Smooth muscle cell of the brain vasculature (primary cell): ENCODE measurements around the gene GALNT18.

ENCODE experiments used
- DNase-seq: peaks from one replicate; pipeline ENCODE4 v3.0.0-alpha.2; 2012; ENCODE audit warnings: low read depth, low spot score

GALNT18 gene

DNA sequence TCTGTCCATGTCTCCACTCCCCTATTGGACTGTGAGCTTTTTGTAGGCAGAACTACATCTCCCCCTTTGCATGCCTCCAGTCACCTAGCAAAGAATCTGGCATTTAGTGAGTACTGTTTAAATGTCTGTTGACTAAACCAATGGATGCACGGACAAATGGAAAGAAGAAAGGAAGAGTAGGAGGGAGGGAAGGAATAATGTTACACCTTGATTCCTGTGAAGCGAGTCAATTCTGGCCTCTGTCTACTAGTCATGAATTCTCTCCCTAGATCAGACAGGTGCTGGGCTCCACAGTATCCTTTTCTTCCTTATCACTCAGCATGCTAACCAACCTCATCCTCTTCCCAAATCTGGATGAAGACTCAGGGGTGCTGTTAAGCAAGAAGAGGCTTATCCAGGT lies 33.6 kb downstream of the GALNT18 start:
- DNase-seq, result no peak

GRCh38 chr11:11587122-11587521 lies 34.7 kb downstream of the GALNT18 start:
- DNase-seq, result no peak

GRCh38 chr11:11586465-11586864 lies 35.3 kb downstream of the GALNT18 start:
- DNase-seq, result no peak

- no peak for DNase-seq
Measured at GRCh38 chr11:11584937-11585336, 36.9 kb downstream of the GALNT18 start.

DNA sequence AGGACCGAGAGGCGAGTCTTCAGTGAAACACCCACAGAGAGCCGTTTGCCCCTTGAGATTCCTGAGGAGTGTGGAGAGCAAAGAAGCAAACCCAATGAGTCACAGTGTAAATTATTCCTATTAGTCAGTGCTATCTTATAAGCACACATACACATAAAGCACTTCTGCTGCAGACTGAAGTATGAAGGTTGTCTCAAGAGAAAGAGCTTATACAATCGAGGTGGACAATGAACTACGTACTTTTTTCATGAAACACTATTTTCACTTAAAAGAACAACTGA lies 37.3 kb downstream of the GALNT18 start:
- DNase-seq, result no peak

- DNase-seq, result no peak
Measured at GRCh38 chr11:11583801-11584529, 37.8 kb downstream of the GALNT18 start.

- no peak for DNase-seq
Measured at GRCh38 chr11:11582011-11582701, 39.6 kb downstream of the GALNT18 start.

- no peak for DNase-seq
Measured at GRCh38 chr11:11581481-11581880, 40.3 kb downstream of the GALNT18 start.

DNA sequence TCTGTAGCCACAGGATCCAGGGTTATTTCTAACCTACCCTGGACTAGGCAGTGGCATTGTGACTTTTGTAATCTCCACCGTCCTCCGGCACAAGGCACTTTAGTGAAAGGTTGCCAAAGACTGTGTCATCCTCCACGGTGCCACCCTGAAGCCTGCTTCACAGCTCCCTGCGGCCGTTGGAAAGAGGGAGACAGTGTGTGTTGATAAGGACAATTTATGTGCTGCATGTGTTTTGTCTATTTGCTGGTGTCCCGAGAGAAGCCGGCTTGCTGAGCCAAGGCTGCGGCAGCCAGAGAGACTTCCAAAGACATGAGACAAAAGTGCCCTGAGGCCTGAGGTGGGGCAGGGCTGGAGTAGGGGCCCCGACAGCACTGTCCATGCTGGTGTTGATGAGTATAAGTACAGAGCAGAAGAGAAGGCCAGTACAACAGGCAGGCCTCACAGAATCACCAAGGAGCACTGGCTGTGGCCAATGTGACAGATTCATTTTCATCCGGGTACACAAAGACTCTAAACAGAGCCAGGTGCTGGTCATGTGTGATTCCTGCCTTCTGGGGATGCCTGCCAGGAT lies 40.9 kb downstream of the GALNT18 start:
- no peak for DNase-seq

- no peak for DNase-seq
Measured at GRCh38 chr11:11580012-11580411, 41.8 kb downstream of the GALNT18 start.

GRCh38 chr11:11579012-11579988 lies 42.5 kb downstream of the GALNT18 start:
- no peak for DNase-seq

DNA sequence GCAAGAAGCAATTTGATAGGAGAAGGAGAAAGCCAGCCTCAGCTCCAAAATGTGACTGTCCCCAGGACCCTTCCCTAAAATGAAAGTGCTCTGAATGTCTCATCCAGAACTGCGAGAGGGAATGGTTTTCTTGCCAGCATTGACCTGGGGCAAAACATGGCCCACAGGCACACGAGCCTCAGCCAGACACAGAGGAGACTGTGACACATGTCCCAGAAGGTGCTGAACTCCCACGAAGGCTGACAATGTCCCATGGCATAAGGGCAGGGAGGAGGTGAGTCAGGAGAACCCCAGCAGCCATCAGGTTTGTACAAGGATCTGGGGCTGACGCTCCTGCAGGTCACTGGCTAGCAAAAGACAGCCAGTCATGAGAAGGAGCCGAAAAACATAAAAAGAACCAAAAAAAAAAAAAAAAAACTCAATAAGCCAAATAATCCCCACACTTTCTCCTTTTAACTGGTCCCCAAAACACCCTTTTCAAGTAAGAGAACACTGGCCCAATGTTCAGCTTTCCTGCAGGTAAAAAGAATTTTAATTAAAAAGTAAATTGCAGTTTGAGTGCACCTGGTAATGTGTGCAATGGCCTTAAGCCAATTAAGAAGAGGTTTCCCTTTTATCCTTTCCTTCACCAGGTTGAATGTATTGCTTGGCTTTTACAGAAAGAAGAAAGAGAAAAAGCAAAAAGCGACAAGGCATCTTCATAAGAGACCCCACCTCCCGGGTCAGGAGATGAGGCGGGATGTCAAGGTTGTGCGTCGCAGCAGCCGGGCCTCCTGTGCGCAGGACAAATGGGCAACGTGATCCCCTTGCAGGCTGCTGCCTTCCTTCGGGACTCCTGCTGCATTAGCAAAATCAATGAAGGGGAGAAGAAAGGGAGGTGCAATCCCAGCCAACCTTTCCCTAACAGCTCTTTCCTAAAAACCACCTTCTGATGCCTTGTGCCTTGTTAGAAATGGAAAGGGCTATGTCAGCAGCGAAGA lies 43.6 kb downstream of the GALNT18 start:
- DNase-seq, result no peak

DNA sequence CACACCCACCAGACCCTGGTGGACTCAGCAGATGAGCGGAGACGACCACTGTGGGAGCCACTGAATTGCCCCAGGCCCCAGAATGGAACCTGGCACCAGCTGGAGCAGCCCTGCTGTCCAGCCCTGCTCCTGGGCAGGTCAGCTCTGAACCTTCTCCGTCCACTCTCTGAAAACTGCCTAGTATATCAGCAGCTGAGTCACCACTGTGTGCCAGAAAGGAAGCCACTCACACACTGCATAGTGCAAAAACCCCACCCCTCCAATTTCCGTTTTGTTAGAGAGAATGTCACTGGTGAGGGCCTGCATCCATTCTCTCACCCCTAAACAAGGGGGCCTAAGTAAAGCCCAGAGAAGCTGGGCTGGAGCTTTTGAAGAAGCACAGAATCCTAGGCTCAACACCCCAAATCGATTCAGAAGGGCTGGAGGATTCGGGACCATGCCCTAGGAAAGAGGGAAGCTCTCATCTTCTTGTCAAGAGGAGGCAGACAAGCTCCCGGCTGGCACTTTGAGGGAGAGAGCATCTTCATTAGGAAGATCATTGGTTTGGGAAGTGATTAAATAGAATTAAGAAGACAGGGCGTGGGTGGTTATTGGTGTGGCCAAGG lies 44.5 kb downstream of the GALNT18 start:
- no peak for DNase-seq

DNA sequence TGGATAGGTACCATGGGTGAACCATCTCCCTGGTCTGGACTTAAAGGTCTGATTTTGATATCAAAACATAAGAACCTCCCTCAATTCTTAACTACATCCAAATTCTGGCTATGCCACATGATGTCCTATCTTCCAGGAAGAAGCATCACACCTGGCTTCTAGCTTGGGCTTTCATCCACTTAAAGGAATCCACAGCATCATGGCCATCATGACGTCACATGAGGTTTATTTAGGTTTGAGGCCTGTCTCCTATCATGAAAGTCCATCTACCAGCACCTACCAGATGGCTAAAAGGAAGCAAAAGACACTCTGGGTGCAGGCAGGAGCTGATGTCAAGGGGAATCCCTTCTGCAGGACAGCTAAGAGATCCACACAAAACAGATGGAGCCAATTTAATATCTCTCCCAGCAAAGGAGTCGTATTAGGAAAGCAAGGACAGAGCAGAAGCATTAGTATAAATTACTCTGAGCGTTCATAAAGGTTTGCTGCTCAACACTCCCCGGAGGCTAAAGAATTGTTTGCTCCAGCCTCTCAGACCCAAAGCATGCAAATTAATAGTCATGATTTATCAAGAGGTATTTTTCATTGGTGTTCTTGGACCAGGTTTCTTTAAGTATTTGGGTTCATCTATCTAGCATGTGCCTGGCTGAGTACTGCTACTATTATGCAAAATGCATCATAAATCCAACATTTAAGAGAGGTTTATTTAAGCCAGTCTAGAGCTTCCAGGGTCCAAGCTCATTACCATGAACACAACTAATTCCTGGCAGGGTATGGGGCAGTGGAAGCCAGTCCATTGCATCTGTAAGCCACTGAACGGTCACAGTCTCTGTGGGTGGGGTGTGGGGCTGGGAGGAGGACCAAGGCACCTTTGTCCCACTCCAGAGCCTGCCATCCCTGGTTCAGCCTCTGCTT lies 47.2 kb downstream of the GALNT18 start:
- no peak for DNase-seq

- no peak for DNase-seq
Measured at GRCh38 chr11:11572386-11572785, 49.4 kb downstream of the GALNT18 start.

DNA sequence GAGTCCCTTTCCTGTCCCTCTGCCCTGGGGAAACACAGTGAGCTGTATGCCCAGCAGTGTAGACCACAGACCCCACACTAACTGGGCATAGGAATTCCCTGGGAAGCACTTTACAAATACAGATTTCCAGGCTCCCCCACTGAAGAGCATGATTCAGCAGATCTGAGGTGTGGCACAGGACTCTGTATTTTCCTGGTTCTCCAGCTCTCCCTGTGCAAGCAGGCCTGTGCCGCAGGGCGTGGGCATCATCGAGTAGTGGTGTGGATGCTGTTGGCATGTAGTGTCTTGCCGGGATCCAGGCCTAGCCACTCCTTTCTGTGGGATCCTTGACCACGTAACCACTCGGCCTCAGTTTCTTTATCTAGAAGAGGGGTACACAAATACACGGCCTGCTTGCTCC lies 49.9 kb downstream of the GALNT18 start:
- no peak for DNase-seq

DNA sequence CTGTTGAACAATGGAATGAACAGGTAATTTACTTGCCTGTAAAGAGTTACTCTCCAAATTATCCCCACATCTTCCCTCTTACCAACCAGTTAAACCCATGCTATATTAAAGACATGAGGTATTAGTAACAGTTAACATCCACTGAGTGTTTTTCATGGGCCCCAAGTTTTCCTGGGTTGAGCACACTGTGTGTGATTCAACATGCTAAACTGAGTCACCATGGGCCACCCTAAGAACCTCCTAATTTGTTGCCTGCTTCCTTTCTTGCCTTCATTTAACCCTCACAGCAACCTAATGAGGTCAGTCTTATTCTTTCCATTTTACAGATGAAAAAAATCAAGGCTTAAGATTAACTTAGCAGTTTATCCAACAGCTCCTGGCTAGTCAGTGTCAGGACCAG lies 51.0 kb downstream of the GALNT18 start:
- no peak for DNase-seq

DNA sequence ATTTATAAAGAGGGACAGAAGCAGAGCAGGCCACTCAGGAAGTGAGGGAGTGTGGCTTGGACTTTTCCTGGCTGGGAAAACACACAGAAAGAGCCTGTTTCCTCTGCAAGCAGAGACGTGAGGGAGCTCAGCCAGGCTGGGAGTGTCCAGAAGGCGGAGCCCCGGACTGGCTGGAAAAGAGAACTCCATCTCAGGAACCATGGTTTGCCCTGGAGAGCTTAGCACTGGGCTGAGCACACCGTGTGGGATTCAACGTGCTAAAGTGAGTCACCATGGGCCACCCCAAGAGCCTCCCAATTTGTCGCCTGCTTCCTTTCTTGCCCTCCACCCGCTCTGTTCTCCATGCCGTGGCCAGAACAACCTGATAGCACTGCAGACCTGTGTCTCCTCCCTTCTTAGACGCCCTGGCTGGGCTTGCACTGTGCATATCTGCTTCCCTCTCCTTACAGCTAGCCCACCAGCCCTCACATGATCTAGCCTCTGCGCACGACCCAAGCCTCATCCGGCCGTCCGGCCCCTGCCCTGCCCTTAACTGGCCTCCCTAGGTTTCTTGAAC lies 51.8 kb downstream of the GALNT18 start:
- no peak for DNase-seq

DNA sequence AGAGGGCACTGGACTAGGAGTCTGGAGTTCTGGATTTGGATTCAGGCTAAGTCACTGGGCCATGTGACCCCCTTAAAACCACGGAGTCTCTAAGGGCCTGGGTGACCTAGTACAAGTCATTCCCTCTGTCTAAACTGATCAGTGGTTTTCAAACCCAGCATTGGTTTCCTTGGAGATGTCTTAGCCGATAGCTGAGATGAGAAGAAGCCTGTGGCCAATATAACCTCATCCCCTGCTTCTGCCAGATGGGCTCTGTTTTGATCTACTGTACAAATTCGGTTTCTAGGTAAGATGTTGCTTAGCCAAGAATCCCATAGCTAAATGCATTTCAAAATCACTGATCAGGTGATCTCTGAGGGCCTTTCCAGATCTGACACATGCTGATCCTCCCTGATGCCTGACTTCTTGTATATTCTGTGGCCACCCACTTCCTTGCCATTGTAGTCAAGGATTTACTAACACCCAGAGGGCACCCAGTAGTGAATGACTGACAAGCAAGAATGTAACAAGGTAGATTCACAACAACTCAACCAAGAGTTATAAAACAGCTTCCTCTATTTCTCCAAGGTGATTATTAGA lies 53.1 kb downstream of the GALNT18 start:
- no peak for DNase-seq
